Neuronal stem cell (in vitro differentiated cells): ENCODE data around the gene KRT73.

Experiments used
- DNase-seq: peaks from one replicate; pipeline ENCODE4 v3.0.0-alpha.2; 2013; ENCODE audit warnings: low spot score
- H2AFZ ChIP-seq: one replicate; pipeline ENCODE4 v1.6.1; 2013; ENCODE audit warnings: mild to moderate bottlenecking, low read length, inconsistent platforms
- H2AK5ac ChIP-seq: 2 replicates; pipeline ENCODE4 v1.6.1; 2013; ENCODE audit warnings: low read depth, mild to moderate bottlenecking, inconsistent platforms, low read length, moderate library complexity, mixed read lengths
- H2BK120ac ChIP-seq: 2 replicates; pipeline ENCODE4 v1.6.1; 2013; ENCODE audit warnings: low read depth, mild to moderate bottlenecking, inconsistent platforms, low read length, moderate library complexity, mixed read lengths
- H2BK12ac ChIP-seq: one replicate; pipeline ENCODE4 v1.6.1; 2013; ENCODE audit warnings: low read length, inconsistent platforms
- H2BK15ac ChIP-seq: 2 replicates; pipeline ENCODE4 v1.6.1; 2013; ENCODE audit warnings: mild to moderate bottlenecking, low read length, inconsistent platforms, mixed read lengths
- H2BK5ac ChIP-seq: one replicate; pipeline ENCODE4 v1.6.1; 2013; ENCODE audit warnings: inconsistent platforms, mild to moderate bottlenecking, low read length, moderate library complexity
- H3K14ac ChIP-seq: one replicate; pipeline ENCODE4 v1.6.1; 2013; ENCODE audit warnings: low read length, inconsistent platforms
- H3K18ac ChIP-seq: 2 replicates; pipeline ENCODE4 v1.6.1; 2013; ENCODE audit warnings: low read length, inconsistent platforms
- H3K23ac ChIP-seq: 2 replicates; pipeline ENCODE4 v1.6.1; 2013; ENCODE audit warnings: low read depth, mild to moderate bottlenecking, mixed read lengths, low read length, inconsistent platforms; ENCODE audit not compliant: poor library complexity
- H3K27ac ChIP-seq: replicated peaks from 3 replicates; pipeline ENCODE4 v1.5.1; 2013; ENCODE audit warnings: low read length, inconsistent platforms
- H3K27me3 ChIP-seq, 3 experiments: 2 replicates each; pipeline ENCODE4 v1.6.1; 2013; ENCODE audit warnings: low read length in 3 of 3, mild to moderate bottlenecking in 2 of 3, inconsistent platforms in 1 of 3, low read depth in 1 of 3, mixed read lengths in 1 of 3, moderate library complexity in 1 of 3; ENCODE audit not compliant: control insufficient read depth in 3 of 3, insufficient read depth in 3 of 3
- H3K36me3 ChIP-seq, 2 donors: replicated peaks in 1 of 2; 2 replicates each; pipeline ENCODE4 v1.6.1; 2013; ENCODE audit warnings: low read length in 2 of 2; ENCODE audit not compliant: control insufficient read depth in 2 of 2, insufficient read depth in 2 of 2
- H3K4ac ChIP-seq: 2 replicates; pipeline ENCODE4 v1.6.1; 2013; ENCODE audit warnings: inconsistent platforms, mild to moderate bottlenecking, low read length, moderate library complexity
- H3K4me1 ChIP-seq, 2 donors: 1 replicate in 1 of 2; 2 replicates in 1 of 2; pipeline ENCODE4 v1.6.1; 2013; ENCODE audit warnings: low read length in 2 of 2, low read depth in 1 of 2; ENCODE audit not compliant: control insufficient read depth in 2 of 2, insufficient read depth in 1 of 2
- H3K4me2 ChIP-seq: one replicate; pipeline ENCODE4 v1.6.1; 2013; ENCODE audit warnings: mild to moderate bottlenecking, low read length, inconsistent platforms; ENCODE audit not compliant: insufficient read depth, poor library complexity, severe bottlenecking
- H3K4me3 ChIP-seq, 2 donors: 2 replicates each; pipeline ENCODE4 v1.5.1; 2013; ENCODE audit warnings: low read length in 2 of 2, mild to moderate bottlenecking in 2 of 2, inconsistent platforms in 1 of 2, moderate library complexity in 1 of 2
- H3K79me1 ChIP-seq: one replicate; pipeline ENCODE4 v1.6.1; 2013; ENCODE audit warnings: low read depth, mild to moderate bottlenecking, inconsistent platforms, low read length, moderate library complexity
- H3K9ac ChIP-seq: one replicate; pipeline ENCODE4 v1.6.1; 2013; ENCODE audit warnings: mild to moderate bottlenecking, low read depth, low read length, inconsistent platforms; ENCODE audit not compliant: poor library complexity
- H3K9me3 ChIP-seq, 2 donors: replicated peaks in 1 of 2; 2 replicates each; pipeline versions ENCODE3 to v1.6.1; 2013; ENCODE audit warnings: low read length in 2 of 2, mild to moderate bottlenecking in 2 of 2, inconsistent platforms in 1 of 2, low read depth in 1 of 2, mixed read lengths in 1 of 2, moderate library complexity in 1 of 2; ENCODE audit not compliant: control insufficient read depth in 2 of 2, insufficient read depth in 1 of 2
- H4K8ac ChIP-seq: one replicate; pipeline ENCODE4 v1.6.1; 2013; ENCODE audit warnings: low read depth, mild to moderate bottlenecking, inconsistent platforms, low read length, moderate library complexity
- H4K91ac ChIP-seq: one replicate; pipeline ENCODE4 v1.6.1; 2013; ENCODE audit warnings: low read length, low read depth, mild to moderate bottlenecking, inconsistent platforms; ENCODE audit not compliant: poor library complexity
- WGBS, 2 donors: extraction: QIAGEN DNeasy Blood & Tissue Kit; methylation state at CpG; one replicate each; pipeline ENCODE4 v1.1.7; 2013; ENCODE audit warnings: missing lambda C conversion rate in 2 of 2, mixed read lengths in 1 of 2; ENCODE audit not compliant: insufficient read length in 2 of 2, insufficient replicate concordance in 1 of 2; ENCODE audit errors: extremely low coverage in 2 of 2; 5-methylcytosine and 5-hydroxymethylcytosine counted together

Gene KRT73

GRCh38 chr12:52613384-52614030 is 4.9 kb downstream of the KRT73 start:
- H3K4ac ChIP-seq = no peak overlapping the region
- no peaks in the 10 kb centered on the region for H3K9me3 ChIP-seq
- H3K18ac ChIP-seq = no peak overlapping the region
- H4K91ac ChIP-seq = no peak overlapping the region
- no peak overlapping the region for H2AFZ ChIP-seq
- H3K9ac ChIP-seq = no peak overlapping the region
- no peak overlapping the region for H2BK15ac ChIP-seq
- no peak overlapping the region for H2BK12ac ChIP-seq
- no peak overlapping the region for H3K14ac ChIP-seq
- peaks cover 0 to 20% (median 0%) of the 10 kb centered on the region in 3 experiments for H3K27me3 ChIP-seq
- no peak overlapping the region for H4K8ac ChIP-seq
- H2BK5ac ChIP-seq = no peak overlapping the region
- H3K23ac ChIP-seq = no peak overlapping the region
- no peaks in the 10 kb centered on the region for H3K36me3 ChIP-seq
- no peaks in the 10 kb centered on the region for H3K4me1 ChIP-seq
- no peaks in the 10 kb centered on the region for H3K79me1 ChIP-seq
- no peak for DNase-seq
- no CpG with 5 or more reads among the region's 9 CpGs for WGBS, 2 donors
- H3K4me3 ChIP-seq = no peak overlapping the region
- H3K27ac ChIP-seq = no peak overlapping the region
- no peak overlapping the region for H3K4me2 ChIP-seq
- no peak overlapping the region for H2BK120ac ChIP-seq
- no peak overlapping the region for H2AK5ac ChIP-seq

GRCh38 chr12:52612431-52613383 is 5.7 kb downstream of the KRT73 start:
- Histone ChIP-seq H3K18ac (no peak overlapping the region), H2BK12ac (no peak overlapping the region), H3K23ac (no peak overlapping the region), H2AFZ (no peak overlapping the region), H3K9ac (no peak overlapping the region), H3K27ac (no peak overlapping the region), H3K4me2 (no peak overlapping the region), H3K27me3 (peaks cover 0 to 20% (median 0%) of the 10 kb centered on the region in 3 experiments), H2AK5ac (no peak overlapping the region), H2BK120ac (no peak overlapping the region), H2BK15ac (no peak overlapping the region), H3K4me1 (no peaks in the 10 kb centered on the region), H3K79me1 (no peaks in the 10 kb centered on the region), H3K4me3 (no peak overlapping the region), H3K9me3 (no peaks in the 10 kb centered on the region), H2BK5ac (no peak overlapping the region), H3K4ac (no peak overlapping the region), H4K8ac (no peak overlapping the region), H4K91ac (no peak overlapping the region), H3K14ac (no peak overlapping the region), H3K36me3 (no peaks in the 10 kb centered on the region)
- DNase-seq = no peak
- WGBS, 2 donors = no CpG with 5 or more reads among the region's 5 CpGs

GRCh38 chr12:52611080-52611468 is 7.3 kb downstream of the KRT73 start:
- Histone ChIP-seq H3K36me3 (no peaks in the 10 kb centered on the region), H3K79me1 (no peaks in the 10 kb centered on the region), H3K4me3 (no peak overlapping the region), H2BK120ac (no peak overlapping the region), H3K4ac (no peak overlapping the region), H2BK12ac (no peak overlapping the region), H3K27me3 (peaks cover 0 to 12% (median 0%) of the 10 kb centered on the region in 3 experiments), H3K14ac (no peak overlapping the region), H2BK5ac (no peak overlapping the region), H3K18ac (no peak overlapping the region), H3K9ac (no peak overlapping the region), H3K4me2 (no peak overlapping the region), H2AK5ac (no peak overlapping the region), H3K9me3 (no peaks in the 10 kb centered on the region), H4K8ac (no peak overlapping the region), H4K91ac (no peak overlapping the region), H2BK15ac (no peak overlapping the region), H3K4me1 (no peaks in the 10 kb centered on the region), H3K23ac (no peak overlapping the region), H3K27ac (no peak overlapping the region), H2AFZ (no peak overlapping the region)
- WGBS, 2 donors = no CpG with 5 or more reads among the region's 6 CpGs
- DNase-seq = no peak
